Bronchial epithelial cell (primary cell): ENCODE measurements around the gene APMAP. TPM values are rescaled to one million over a fixed set of nuclear protein-coding genes. Genes with fewer than 3 reads are reported as not detected.

ENCODE experiments used
- DNase-seq: peaks from one replicate; pipeline ENCODE4 v3.0.0-alpha.2; 2010; ENCODE audit warnings: low read depth
- FAIRE-seq: peaks from 2 replicates; lab custom pipeline; 2011; peaks lifted over from hg19 to GRCh38; lab: Jason Lieb, UNC
- H3K27me3 ChIP-seq: 2 replicates; pipeline ENCODE4 v1.5.1; 2011; ENCODE audit warnings: low read length; ENCODE audit not compliant: control insufficient read depth, insufficient read depth
- H3K36me3 ChIP-seq: 2 replicates; pipeline ENCODE4 v1.5.1; 2011; ENCODE audit warnings: low read length; ENCODE audit not compliant: control insufficient read depth, insufficient read depth
- H3K4me3 ChIP-seq: 2 replicates; pipeline ENCODE4 v1.5.1; 2011; ENCODE audit warnings: mild to moderate bottlenecking, low read depth, low read length, control low read depth
- CTCF ChIP-seq: IDR thresholded peaks from 2 replicates; pipeline ENCODE4 v1.5.1; 2011; ENCODE audit warnings: mild to moderate bottlenecking, moderate library complexity, low read length, control low read depth, inconsistent platforms; ENCODE audit not compliant: insufficient read depth, severe bottlenecking
- total RNA-seq: library from RNA; depleted of rRNA; stranded (reverse); fragments of >200 nt; gene quantifications from 2 replicates; pipeline ENCODE4 v1.2.1, GENCODE V29; 2014

The APMAP gene
- total RNA-seq, 1 donor from 2014 or later, result 207 TPM

GRCh38 chr20:25033265-25033923 is 40.8 kb upstream of the APMAP start:
- FAIRE-seq, result no peak
- Histone ChIP-seq H3K4me3 (no peak overlapping the region), H3K27me3 (peaks cover 1% of the 10 kb centered on the region), H3K36me3 (no peaks in the 10 kb centered on the region)
- no peak for TF ChIP-seq CTCF
- DNase-seq, result no peak

- Histone ChIP-seq H3K27me3 (peaks cover 1% of the 10 kb centered on the region), H3K36me3 (no peaks in the 10 kb centered on the region), H3K4me3 (no peak overlapping the region)
- DNase-seq (no peak), FAIRE-seq (no peak)
- TF ChIP-seq CTCF, result no peak
These were observed 40.1 kb upstream of the APMAP start for GRCh38 chr20:25032478-25033264.

GRCh38 chr20:25032065-25032477 is 39.5 kb upstream of the APMAP start:
- FAIRE-seq, result no peak
- DNase-seq, result no peak
- Histone ChIP-seq H3K4me3 (no peak overlapping the region), H3K36me3 (no peaks in the 10 kb centered on the region), H3K27me3 (peaks cover 1% of the 10 kb centered on the region)
- TF ChIP-seq CTCF, result no peak

GRCh38 chr20:25031241-25031640 is 38.7 kb upstream of the APMAP start:
- Histone ChIP-seq H3K4me3 (no peak overlapping the region), H3K36me3 (no peaks in the 10 kb centered on the region), H3K27me3 (peaks cover 1% of the 10 kb centered on the region)
- TF ChIP-seq CTCF, result no peak
- DNase-seq, result no peak
- FAIRE-seq, result no peak

- no peak for TF ChIP-seq CTCF
- FAIRE-seq, result peak; percentile 68
- no peaks in the 10 kb centered on the region for H3K36me3 ChIP-seq
These were observed 38.2 kb upstream of the APMAP start for GRCh38 chr20:25030649-25031207.

More at GRCh38 chr20:25030649-25031207, 38.2 kb upstream of the APMAP start:
- DNase-seq, result no peak
- peaks cover 1% of the 10 kb centered on the region for H3K27me3 ChIP-seq
- no peak overlapping the region for H3K4me3 ChIP-seq
